Astrocyte of the spinal cord (primary cell): ENCODE results near the gene NCKAP5.

Source experiments
- DNase-seq: peaks from one replicate; pipeline ENCODE4 v3.0.0; 2011; ENCODE audit warnings: low read depth, low spot score
- H3K4me3 ChIP-seq: 2 replicates; pipeline ENCODE4 v1.5.1; 2011; ENCODE audit warnings: low read depth, mild to moderate bottlenecking, low read length, moderate library complexity
- in situ Hi-C: cut with HindIII; loops from 2 replicates; pipeline ENCODE4 v1.10.0; 2017; ENCODE audit warnings: low sequenced_read_pairs
- TF ChIP-seq, protein P1 (sequence below): IDR thresholded peaks from 2 replicates; pipeline ENCODE4 v1.5.1; 2012; ENCODE audit warnings: low read depth, mild to moderate bottlenecking, low read length, inconsistent platforms

The NCKAP5 gene

DNA sequence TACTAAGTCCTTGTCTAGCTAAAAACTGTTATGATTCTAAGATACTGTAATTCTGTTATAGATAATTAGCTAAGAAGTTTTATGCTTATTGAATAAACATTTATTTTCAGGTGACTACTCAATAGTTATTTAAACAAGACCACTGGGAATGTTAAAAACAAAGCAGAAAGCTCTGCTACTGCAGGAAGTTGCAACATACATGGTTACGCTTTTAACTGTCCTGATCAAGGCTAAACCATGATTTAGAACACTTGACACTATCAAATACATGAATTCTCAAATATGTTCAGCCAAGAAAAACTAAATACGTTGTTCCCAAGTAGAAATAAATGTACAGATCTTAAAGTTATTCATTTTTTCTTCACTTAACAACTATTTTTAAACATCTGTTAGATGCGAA, 263.9 kb downstream of the NCKAP5 start:
- no peak overlapping the region for H3K4me3 ChIP-seq
- no peak for DNase-seq
- TF ChIP-seq, protein P1, sequence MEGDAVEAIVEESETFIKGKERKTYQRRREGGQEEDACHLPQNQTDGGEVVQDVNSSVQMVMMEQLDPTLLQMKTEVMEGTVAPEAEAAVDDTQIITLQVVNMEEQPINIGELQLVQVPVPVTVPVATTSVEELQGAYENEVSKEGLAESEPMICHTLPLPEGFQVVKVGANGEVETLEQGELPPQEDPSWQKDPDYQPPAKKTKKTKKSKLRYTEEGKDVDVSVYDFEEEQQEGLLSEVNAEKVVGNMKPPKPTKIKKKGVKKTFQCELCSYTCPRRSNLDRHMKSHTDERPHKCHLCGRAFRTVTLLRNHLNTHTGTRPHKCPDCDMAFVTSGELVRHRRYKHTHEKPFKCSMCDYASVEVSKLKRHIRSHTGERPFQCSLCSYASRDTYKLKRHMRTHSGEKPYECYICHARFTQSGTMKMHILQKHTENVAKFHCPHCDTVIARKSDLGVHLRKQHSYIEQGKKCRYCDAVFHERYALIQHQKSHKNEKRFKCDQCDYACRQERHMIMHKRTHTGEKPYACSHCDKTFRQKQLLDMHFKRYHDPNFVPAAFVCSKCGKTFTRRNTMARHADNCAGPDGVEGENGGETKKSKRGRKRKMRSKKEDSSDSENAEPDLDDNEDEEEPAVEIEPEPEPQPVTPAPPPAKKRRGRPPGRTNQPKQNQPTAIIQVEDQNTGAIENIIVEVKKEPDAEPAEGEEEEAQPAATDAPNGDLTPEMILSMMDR, result no peak
- in situ Hi-C loops, result no loop called here

DNA sequence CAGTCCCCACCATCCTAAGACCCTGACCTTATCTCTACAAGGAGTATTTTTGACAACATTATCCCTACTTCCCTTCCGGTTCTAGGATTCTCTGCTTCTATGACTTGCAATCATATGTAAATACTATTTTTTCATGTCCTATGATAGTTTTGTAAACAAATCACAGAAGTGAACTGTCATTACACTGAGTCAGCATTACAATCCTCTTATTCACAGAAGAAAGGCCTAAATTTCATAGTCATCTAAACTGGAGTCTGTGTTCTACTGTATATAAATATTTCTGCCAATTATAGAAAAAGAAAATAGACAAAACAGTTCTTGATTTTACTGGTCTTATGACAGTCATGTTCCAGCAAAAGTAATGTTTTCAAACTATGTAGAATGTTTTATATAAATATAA, 265.1 kb downstream of the NCKAP5 start:
- in situ Hi-C loops, result no loop called here
- TF ChIP-seq, protein P1, result no peak
- DNase-seq, result peak; percentile 13
- H3K4me3 ChIP-seq, result no peak overlapping the region

DNA sequence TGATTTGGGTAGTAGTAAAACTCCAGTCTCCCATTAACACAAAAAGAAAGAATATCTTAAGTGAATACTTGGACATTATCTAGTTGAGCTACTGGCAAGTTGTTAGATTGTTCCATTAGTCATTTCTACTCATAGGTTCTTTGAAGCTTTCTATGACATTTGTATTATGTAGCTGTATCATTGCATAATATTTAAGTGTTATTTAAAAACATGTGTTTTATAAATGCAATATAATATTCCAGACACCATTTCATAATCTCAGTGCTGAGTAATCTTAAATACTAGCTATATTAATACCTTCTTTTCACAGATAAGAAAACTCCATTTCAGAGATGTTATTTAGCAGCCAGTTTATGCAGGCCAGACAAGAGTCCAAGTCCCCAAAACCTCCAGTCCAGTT, 271.9 kb downstream of the NCKAP5 start:
- no peak overlapping the region for H3K4me3 ChIP-seq
- TF ChIP-seq, protein P1, result no peak
- no peak for DNase-seq
- in situ Hi-C loops, result no loop called here

DNA sequence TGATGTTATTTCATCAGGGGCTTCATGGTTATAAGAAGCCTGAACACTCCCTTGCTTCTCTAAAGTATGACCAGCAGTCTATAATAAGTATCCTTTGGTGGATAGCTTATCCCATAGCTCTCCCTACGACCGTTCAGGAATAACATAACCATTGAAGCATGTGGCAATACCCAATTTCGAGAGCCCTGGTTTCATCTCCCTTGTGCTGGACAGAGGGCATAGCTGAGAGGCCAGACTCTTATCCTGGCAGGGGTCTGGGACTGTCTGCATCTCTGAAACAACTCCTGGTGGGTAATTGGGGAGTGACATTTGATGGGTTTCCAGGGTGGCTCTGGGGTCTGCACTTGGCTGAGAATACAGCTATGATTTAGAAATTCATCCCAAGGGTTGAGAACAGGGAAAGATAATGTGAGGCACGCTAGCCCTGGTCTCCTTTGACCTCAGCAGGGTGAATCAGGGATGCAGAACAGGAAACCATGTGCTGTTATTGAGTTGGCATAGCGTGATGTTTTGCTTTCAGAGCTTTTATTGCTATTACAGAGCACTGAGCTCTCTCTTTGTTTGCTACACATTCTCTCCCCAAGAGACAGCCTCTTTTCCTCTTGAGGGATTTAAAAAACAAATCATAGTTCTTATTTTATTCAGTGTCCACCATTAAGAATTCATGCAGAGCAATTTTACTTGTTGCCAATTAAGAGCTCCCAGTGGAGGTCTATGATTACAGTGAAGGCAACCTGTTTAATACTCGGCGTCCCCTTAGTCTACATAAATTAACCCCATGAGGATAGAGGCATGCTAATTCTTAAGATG, 274.5 kb downstream of the NCKAP5 start:
- TF ChIP-seq, protein P1, result no peak
- no peak overlapping the region for H3K4me3 ChIP-seq
- in situ Hi-C loops, result no loop called here
- DNase-seq, result no peak

DNA sequence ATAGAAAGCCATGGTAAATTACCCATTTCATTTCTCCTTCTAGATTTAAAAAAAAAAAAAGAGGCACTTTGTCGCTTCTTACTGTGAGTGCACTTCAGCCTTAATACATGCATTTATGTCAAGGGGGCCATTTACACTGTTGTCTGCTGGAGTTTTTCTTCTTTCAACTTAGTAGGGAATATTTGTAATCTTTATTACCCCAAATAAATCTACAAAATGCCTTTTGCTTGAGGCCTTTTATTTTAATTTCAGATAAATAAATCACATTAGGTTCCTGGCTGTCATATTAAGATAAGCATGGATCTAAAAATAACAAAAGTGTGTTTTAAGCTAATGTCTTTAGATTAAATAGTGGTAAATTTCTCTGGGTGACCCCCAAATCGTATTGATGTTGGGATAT, 276.0 kb downstream of the NCKAP5 start:
- no peak overlapping the region for H3K4me3 ChIP-seq
- TF ChIP-seq, protein P1, result no peak
- no peak for DNase-seq
- in situ Hi-C loops, result no loop called here

DNA sequence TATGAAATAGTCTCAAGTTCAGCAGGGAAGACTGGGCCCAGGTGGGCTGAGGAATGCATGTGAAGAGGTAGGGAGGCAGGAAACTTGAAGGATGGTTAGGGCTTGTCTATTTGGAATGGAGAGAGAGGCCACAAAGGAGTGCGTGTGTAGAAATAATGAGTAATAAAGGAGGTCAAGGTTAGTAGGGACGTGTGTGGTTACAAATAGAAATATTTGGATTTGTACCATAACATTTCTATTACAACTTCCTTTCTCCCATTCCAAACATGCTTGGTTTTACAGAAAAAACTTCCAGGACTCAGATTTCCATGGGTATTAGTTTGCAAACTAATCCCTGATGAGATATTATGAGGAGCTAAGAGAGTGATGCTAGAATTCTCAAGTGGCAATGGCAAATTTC, 280.6 kb downstream of the NCKAP5 start:
- in situ Hi-C loops, result no loop called here
- DNase-seq, result peak; percentile 36
- TF ChIP-seq, protein P1, result no peak
- no peak overlapping the region for H3K4me3 ChIP-seq
